Left lung (tissue), 14 donors: Measurements from ENCODE around the gene UNC13C. TPM values are rescaled to one million over a fixed set of nuclear protein-coding genes. Genes with fewer than 3 reads are reported as not detected.
A peak's percentile ranks its signal among the peaks of the same experiment; 100 is the strongest.
"Not testable (repeated sequence)": the region's sequence is repeated elsewhere in the genome, so short reads cannot be mapped to it uniquely, and the experiment has no call there.

Source experiments
- ATAC-seq: fragments of 200-7000 bp; cut with Tn5 transposase; one replicate; pipeline ENCODE4 v1.9.1; 2020; ENCODE audit warnings: moderate library complexity
- DNase-seq, 4 donors: peaks; one replicate each; pipeline ENCODE4 v3.0.0-alpha.2; 2013 to 2020
- H3K27ac ChIP-seq, 2 donors: fragments of 200-600 bp; sonication (generic) in 1 of 2; one replicate each; pipeline versions ENCODE4 v1.5.0 to v1.8.0; 2020 to 2021
- H3K27me3 ChIP-seq, 2 donors: fragments of 200-600 bp; sonication (generic) in 1 of 2; one replicate each; pipeline versions ENCODE4 v1.5.0 to v1.8.0; 2020 to 2021
- H3K36me3 ChIP-seq, 2 donors: fragments of 200-600 bp; sonication (generic) in 1 of 2; one replicate each; pipeline versions ENCODE4 v1.5.0 to v1.8.0; 2020 to 2021
- H3K4me1 ChIP-seq, 2 donors: fragments of 200-600 bp; one replicate each; pipeline ENCODE4 v1.8.0; 2021
- H3K4me3 ChIP-seq, 2 donors: fragments of 200-600 bp; sonication (generic) in 1 of 2; one replicate each; pipeline versions ENCODE4 v1.5.0 to v1.8.0; 2020 to 2021; ENCODE audit warnings: mild to moderate bottlenecking in 1 of 2
- H3K9me3 ChIP-seq, 2 donors: fragments of 200-600 bp; sonication (generic) in 1 of 2; one replicate each; pipeline versions ENCODE4 v1.5.0 to v1.8.0; 2020 to 2021
- intact Hi-C, 2 donors: fragments of 100-400 bp; cut with DNase I; formaldehyde crosslinking; loops; one replicate each; pipeline versions ENCODE4 v1.11.2 to v1.14.2; 2022
- long read RNA-seq, 12 donors: library from polyadenylated mRNA in 2 of 12; unstranded in 2 of 12; transcript quantifications; one replicate each; pipeline ENCODE4 v2.0.0 and lab custom pipeline, GENCODE V29; 2019 to 2026
- polyA plus RNA-seq, 6 donors: library from polyadenylated mRNA; unstranded; fragments of 120-200 nt; gene quantifications; one replicate each; pipeline ENCODE4 v1.2.1, GENCODE V29; 2013; ENCODE audit not compliant: insufficient read length in 6 of 6
- total RNA-seq, 2 donors: library from RNA; stranded (reverse); fragmentation: NEBNext Ultra II Directional; extraction: Animal tissue kit (Norgen Biotek cat#: 25700); gene quantifications; one replicate each; pipeline ENCODE4 v1.2.1, GENCODE V29; 2021
- TF ChIP-seq, protein P1 (sequence below), 2 donors: fragments of 200-600 bp; sonication (generic) in 1 of 2; IDR thresholded peaks; one replicate each; pipeline versions ENCODE4 v1.5.0 to v1.8.0; 2021; ENCODE audit warnings: antibody characterized with exemption in 2 of 2
- donor health status: DM: no; HTN: yes; CAD: no.
- donor health status: DM: no; HTN: no; CAD: no.

Gene UNC13C
- under 1 TPM; 0.03 to 0.05 TPM for total RNA-seq
- 10 to 100 TPM; 12.4 to 19.2 (median 13.2) TPM for polyA plus RNA-seq
- long read RNA-seq, donor 1 = 0 reads
- long read RNA-seq, donor 2 = 0 reads
- long read RNA-seq, donor 3 = 0 reads
- long read RNA-seq, donor 4 = 0 reads
- long read RNA-seq, donor 5 = 0 reads
- long read RNA-seq, donor 6, partial matches to known transcripts = 0 of 1 reads
- long read RNA-seq, donor 6, other reads (novel, unspliced or antisense) = 0 of 1 reads
- long read RNA-seq, donor 7 = 0 reads
- long read RNA-seq, donor 8 = 0 reads
- long read RNA-seq, donor 9 = 0 reads
- long read RNA-seq, donor 10 = 0 reads
- long read RNA-seq, donor 11 = 0 reads
- long read RNA-seq, donor 12 = 0 reads

DNA sequence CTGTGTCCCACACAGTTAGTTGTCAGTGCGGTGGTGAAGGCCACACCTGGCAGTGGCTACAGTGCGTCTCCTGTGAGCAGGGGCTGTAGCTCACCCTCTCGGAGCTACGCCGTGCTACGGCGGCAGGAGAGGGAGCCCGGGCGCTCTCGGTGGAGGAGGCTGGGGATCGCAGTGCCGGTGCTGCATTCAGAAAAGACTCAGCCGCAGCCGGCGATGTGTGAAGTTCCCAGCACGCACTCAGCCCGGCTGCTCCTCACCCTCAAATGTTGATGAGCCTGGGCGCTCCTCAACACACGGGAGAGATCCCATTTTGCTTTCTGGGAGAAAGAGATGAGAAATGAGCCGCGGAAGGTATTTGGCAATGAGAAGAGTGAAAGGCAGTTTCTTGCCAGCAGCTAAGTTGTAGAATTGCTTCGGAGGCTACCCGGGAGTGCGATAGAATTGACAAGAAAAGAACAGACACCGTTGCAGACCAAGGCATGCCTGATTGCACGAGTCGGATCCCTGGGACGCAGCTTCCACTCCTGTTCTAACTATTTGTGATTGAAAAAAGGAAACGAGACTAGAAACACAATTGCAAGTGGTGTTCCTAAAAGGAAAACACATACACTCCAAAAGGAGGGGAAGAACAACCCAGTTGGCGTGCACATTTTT, at the start of gene UNC13C:
TSS of gene UNC13C (plus strand) at position 189 of the 654 bp plus-strand sequence. CDS start 34,463 bp downstream, outside the sequence.
- Histone ChIP-seq H3K36me3 (no peaks in the 10 kb centered on the region), H3K27me3 (peaks cover 10 to 35% of the 10 kb centered on the region in 2 donors), H3K9me3 (peaks cover 0 to 5% of the 10 kb centered on the region in 2 donors), H3K4me1 (no peaks in the 10 kb centered on the region), H3K4me3 (peak within 1 kb of the TSS in 1 of 2 donors; percentile 4), H3K27ac (no peak within 1 kb of the TSS)
- DNase-seq = peak; percentile 32 to 80 (median 62)
- intact Hi-C loops = no loop called here
- TF ChIP-seq, protein P1, sequence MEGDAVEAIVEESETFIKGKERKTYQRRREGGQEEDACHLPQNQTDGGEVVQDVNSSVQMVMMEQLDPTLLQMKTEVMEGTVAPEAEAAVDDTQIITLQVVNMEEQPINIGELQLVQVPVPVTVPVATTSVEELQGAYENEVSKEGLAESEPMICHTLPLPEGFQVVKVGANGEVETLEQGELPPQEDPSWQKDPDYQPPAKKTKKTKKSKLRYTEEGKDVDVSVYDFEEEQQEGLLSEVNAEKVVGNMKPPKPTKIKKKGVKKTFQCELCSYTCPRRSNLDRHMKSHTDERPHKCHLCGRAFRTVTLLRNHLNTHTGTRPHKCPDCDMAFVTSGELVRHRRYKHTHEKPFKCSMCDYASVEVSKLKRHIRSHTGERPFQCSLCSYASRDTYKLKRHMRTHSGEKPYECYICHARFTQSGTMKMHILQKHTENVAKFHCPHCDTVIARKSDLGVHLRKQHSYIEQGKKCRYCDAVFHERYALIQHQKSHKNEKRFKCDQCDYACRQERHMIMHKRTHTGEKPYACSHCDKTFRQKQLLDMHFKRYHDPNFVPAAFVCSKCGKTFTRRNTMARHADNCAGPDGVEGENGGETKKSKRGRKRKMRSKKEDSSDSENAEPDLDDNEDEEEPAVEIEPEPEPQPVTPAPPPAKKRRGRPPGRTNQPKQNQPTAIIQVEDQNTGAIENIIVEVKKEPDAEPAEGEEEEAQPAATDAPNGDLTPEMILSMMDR (IDR thresholded peaks at IDR 0.05) = no peak
- peak; percentile 76 for ATAC-seq

DNA sequence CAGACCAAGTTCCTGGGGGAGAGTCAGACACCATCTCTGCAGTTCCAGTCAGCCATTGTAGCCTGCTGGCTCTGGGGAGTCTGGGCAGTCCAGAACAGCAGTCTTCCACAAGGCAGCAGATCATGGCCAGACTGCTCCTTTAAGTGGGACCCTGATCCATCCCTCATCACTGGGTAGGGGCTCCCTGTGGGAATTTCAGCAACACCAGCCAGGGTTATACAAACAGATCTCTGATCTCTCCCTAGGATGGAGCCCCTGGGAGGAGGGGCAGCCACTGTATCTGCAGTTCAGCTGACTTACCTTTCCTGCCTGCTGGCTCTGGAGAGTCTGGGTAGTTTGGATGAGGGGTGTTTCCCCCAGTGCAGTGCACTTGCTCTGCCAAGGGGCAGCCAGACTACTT, 42.1 kb upstream of the UNC13C start:
- H3K27me3 ChIP-seq = no peaks in the 10 kb centered on the region
- no peak overlapping the region for H3K4me3 ChIP-seq
- no peaks in the 10 kb centered on the region for H3K4me1 ChIP-seq
- H3K27ac ChIP-seq = no peak overlapping the region
- ATAC-seq (no peak), DNase-seq (no peak)
- TF ChIP-seq, protein P1 (IDR thresholded peaks at IDR 0.05) = no peak
- intact Hi-C loops = no loop called here
- H3K36me3 ChIP-seq = no peaks in the 10 kb centered on the region
- peaks cover 0 to 41% of the 10 kb centered on the region in 2 donors for H3K9me3 ChIP-seq

DNA sequence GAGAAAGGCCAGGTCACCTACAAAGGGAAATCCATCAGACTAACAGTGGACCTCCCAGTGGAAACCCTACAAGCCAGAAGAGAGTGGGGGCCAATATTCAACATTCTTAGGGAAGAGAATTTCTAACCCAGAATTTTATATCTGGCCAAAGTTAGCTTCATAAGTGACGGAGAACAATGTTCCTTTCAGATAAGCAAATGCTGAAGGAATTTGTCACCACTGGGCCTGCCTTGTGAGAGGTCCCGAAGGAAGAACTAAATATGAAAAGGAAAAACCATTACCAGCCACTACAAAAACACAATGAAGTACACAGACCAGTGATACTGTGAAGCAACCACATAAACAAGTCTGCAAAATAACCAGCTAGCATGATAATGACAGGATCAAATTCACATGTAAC, 40.6 kb upstream of the UNC13C start:
- intact Hi-C loops, DNase-seq, H3K4me3 ChIP-seq, H3K27ac ChIP-seq, ATAC-seq, H3K4me1 ChIP-seq, H3K36me3 ChIP-seq, H3K27me3 ChIP-seq: not testable (repeated sequence)
- H3K9me3 ChIP-seq = peaks cover 0 to 41% of the 10 kb centered on the region in 2 donors

DNA sequence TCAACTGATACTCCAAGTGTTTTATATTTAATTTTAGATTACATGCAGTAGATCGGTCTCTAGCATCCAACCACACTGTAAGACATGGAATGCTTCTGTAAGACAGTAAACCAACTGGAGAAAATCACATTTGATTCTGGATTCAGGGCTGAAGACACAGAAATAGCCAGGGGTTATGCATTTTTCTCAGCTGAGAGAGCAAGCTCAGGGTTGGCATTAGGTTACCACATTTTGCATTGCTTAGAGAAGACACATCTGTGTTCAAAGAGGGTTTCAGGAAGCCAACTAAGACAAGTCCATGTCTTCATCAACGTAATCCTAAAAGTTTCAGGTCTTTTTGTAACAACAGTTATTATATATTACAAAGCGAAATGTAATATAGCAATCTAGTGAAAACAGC, 27.7 kb upstream of the UNC13C start:
- Histone ChIP-seq H3K4me3 (no peak overlapping the region), H3K27me3 (no peaks in the 10 kb centered on the region), H3K27ac (no peak overlapping the region), H3K36me3 (no peaks in the 10 kb centered on the region), H3K4me1 (no peaks in the 10 kb centered on the region), H3K9me3 (peaks cover 0 to 15% of the 10 kb centered on the region in 2 donors)
- ATAC-seq = no peak
- TF ChIP-seq, protein P1 (IDR thresholded peaks at IDR 0.05) = no peak
- DNase-seq = no peak
- intact Hi-C loops = no loop called here

DNA sequence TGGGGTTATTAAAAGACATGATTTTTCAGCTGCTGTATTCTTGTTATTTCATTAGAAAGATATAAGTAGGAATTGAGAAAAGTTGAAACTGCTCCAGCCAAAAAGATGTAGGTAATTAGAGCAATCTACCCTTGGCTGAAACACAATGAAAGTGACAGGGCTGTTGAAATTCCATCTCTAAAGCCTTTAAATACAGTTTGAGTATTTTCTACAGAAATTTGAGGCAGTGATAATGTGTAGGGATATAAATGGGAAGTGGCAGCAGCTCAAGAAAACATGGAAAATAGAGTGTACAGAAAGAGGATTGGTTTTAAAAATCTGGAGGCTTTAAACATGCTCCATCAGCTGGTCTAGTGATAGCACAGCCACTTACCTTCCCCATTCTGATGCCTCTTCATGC, 22.8 kb upstream of the UNC13C start:
- H3K36me3 ChIP-seq = no peaks in the 10 kb centered on the region
- TF ChIP-seq, protein P1 (IDR thresholded peaks at IDR 0.05) = no peak
- no peak overlapping the region for H3K27ac ChIP-seq
- no peaks in the 10 kb centered on the region for H3K9me3 ChIP-seq
- no peaks in the 10 kb centered on the region for H3K27me3 ChIP-seq
- intact Hi-C loops = no loop called here
- DNase-seq (peak in 1 of 4 donors; percentile 40), ATAC-seq (no peak)
- no peak overlapping the region for H3K4me3 ChIP-seq
- no peaks in the 10 kb centered on the region for H3K4me1 ChIP-seq
